DND-41 (cell line): ENCODE data around the gene SLC24A3.

ENCODE experiments used
- CTCF ChIP-seq: IDR thresholded peaks from 2 replicates; pipeline ENCODE4 v1.5.1; 2012; ENCODE audit warnings: borderline replicate concordance, low read length, moderate library complexity, mild to moderate bottlenecking; ENCODE audit not compliant: poor library complexity, severe bottlenecking; ENCODE audit errors: extremely low read depth
- EZH2 ChIP-seq: IDR thresholded peaks from 3 replicates; pipeline ENCODE4 v1.6.1; 2012; ENCODE audit warnings: borderline replicate concordance, low read depth, mild to moderate bottlenecking, moderate library complexity, low read length, inconsistent platforms; ENCODE audit not compliant: severe bottlenecking

- TF ChIP-seq CTCF (no peak), EZH2 (no peak)
These were observed 195.3 kb downstream of the SLC24A3 start for GRCh38 chr20:19407736-19408135.
